ENCODE data around the gene FRMD4A.

GRCh38 chr10:13823096-13823708 is 507.5 kb downstream of the FRMD4A start:
- TF ChIP-seq CTCF (IDR thresholded peaks at IDR 0.05) = no peak
- TF ChIP-seq POLR2A (IDR thresholded peaks at IDR 0.05) = no peak
